Right kidney (tissue), 1 donor: ENCODE measurements around the gene MYLIP.
"Not testable (repeated sequence)": the region's sequence is repeated elsewhere in the genome, so short reads cannot be mapped to it uniquely, and the experiment has no call there.

Experiments
- DNase-seq: peaks from one replicate; pipeline ENCODE4 v3.0.0-alpha.2; 2016

Gene MYLIP

GRCh38 chr6:16171400-16171799 is 42.5 kb downstream of the MYLIP start:
- no peak for DNase-seq

GRCh38 chr6:16173167-16173940 is 44.5 kb downstream of the MYLIP start:
- DNase-seq, result no peak

DNA sequence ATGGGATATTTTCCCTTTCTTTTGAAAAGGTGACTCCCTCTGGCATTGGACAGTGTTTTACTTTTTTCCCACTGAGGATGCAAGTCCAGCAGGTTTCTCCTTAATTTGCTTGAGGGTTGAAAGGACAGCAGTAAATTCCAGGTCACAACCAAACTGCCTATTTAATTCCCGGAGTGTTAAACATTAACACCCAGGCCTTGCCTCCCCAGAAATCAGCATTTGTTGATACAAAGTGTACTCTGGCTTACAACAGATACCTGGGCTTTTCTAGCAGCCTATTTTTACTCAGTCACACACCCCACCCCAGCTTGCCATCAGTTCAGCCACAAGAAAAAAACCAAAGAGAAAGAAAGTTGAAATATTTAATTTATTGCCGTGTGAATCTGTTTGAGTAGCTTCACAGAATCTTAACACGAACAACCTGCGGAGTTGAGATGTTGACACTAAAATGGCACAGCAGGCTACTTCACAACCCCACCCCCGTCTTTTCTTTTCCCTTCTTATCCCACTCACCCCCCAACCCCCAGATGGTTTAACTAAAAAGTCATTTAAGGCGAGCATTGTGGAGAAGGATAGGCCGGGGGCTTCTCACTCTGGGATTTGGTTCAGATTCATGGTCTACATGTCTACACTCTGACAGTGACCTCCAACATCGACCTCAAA is 45.7 kb downstream of the MYLIP start:
- peak; percentile 46 for DNase-seq

GRCh38 chr6:16176600-16176999 is 47.7 kb downstream of the MYLIP start:
- not testable (repeated sequence) for DNase-seq

DNA sequence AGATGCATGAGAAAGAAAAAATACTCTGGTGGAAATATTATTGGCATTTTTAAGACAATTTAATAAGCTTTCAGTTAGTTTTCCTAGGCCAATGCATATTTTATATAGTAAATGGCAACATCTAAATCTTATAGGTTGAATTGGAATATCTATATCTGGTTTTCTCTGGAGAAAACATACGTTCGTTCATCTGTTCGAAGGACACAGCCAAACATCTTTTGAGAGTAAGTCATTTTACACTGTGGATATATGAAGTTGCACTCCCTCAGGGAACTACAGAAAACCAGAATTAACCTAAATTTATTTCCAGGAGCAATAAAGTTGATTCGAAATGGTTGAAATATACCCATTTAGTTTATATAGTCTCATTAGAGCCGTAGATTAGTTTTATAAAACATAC is 49.0 kb downstream of the MYLIP start:
- DNase-seq, result no peak

GRCh38 chr6:16178351-16178750 is 49.5 kb downstream of the MYLIP start:
- DNase-seq, result no peak

DNA sequence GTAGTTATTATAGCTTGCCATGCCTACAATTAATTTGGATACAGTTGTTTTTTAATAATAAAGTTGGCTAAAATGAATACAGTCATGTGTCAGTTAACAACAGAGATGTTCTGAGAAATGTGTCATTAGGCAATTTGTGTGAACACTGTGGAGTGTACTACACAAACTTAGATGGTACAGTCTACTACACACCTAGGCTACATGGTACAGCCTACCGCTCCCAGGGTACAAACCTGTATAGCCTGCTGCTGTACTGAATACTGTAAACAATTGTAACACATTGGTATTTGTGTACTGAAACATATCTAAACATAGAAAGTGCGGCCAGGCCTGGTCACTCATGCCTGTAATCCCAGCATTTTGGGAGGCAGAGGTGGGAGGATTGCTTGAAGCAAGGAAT is 50.2 kb downstream of the MYLIP start:
- DNase-seq, result no peak

DNA sequence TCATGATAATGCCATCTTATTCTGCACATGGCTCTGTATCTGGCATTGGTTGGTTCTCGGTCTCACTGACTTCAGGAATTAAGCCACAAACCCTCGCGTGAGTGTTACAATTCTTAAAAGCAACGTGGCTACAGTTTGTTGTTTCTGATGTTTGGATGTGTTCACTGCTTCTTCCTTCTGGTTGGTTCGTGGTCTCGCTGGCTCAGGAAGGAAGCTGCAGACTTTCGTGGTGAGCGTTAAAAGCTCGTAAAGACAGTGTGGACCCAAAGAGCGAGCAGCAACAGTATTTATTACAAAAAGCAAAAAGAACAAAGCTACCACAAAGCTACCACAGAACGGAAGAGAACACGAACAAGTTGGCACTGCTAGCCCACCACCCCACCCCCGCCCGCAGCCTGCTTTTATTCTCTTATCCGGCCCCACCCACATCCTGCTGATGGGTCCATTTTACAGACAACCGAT is 51.1 kb downstream of the MYLIP start:
- DNase-seq, result no peak

GRCh38 chr6:16180696-16181438 is 52.0 kb downstream of the MYLIP start:
- no peak for DNase-seq

GRCh38 chr6:16181439-16182297 is 52.8 kb downstream of the MYLIP start:
- DNase-seq, result no peak

DNA sequence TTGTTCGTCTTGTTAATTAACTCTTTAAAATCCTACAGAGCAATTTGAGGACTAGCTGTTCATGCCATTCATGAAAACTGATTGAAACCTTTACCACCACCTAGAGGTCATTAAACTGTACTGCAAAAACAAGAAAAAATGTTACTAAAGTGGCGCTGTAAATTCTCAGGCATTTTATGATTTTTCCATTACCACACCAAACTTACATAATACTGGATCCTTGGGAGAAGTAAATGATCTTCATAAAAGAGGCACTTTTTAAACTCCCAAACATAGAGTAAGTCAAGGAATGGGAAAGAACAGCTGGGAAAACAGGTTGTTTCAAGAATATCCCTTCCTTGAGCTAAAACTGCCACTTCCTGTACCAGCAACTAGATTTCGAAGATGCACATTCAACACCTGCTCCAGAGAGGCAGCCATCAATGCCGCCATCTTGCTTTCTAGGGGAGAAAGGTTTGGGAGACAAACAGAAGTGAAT is 54.3 kb downstream of the MYLIP start:
- no peak for DNase-seq

GRCh38 chr6:16184129-16184528 is 55.2 kb downstream of the MYLIP start:
- DNase-seq, result no peak

DNA sequence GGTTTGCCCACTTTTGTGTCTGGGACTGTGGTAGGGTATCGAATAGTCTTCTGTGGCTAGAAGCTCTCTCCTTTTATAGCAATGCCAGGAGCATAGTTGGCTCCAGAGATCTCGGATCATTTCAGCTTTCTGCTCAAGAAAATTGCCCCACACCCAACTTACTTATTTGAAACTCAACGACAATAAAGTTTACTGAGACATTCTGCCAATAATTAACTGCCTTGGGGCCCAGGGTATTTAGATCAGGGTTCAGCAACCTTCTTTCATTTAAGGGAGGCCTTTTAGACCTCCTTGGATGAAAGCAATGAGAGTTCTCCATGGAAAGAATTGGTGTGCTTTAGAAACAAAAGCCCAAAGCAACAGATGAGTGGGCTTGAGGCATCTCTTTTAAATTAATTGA is 55.7 kb downstream of the MYLIP start:
- DNase-seq, result no peak

DNA sequence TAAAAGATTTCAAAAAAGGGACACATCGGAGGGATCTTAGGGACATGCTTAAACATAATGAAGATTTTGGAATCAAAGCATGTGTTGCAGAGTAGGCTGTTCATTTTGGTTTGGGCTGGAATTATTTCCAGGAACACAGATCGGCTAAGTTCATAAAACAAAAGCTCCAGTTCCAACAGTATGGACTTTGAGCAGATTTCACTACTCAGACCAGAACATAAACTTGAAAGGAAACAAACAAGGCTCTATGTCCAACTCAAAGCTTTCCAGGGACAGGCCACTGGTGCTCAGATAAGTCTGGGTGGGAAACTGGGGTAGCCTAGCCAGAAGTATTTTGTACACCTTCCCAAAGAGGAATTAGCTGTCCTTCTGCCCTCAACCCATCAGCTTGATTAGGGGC is 58.3 kb downstream of the MYLIP start:
- no peak for DNase-seq

DNA sequence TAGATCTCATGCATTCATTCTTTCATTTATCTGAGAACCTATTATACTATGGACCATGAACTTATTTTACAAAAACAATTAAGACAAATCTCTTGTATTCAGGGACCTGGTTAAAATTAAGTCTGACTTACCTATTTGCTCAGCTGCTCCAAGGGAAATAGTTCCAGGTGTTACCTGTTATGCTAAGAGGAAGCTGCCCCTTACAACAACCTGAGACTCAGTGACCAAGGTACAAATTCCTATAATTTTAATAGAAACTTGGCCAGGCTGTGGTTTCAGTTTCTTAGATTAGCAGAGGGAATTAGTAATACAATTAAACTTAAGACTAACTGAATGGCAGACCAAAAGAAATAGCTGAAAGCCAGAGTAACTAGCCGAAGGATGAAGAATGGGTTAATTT is 61.3 kb downstream of the MYLIP start:
- DNase-seq, result no peak

DNA sequence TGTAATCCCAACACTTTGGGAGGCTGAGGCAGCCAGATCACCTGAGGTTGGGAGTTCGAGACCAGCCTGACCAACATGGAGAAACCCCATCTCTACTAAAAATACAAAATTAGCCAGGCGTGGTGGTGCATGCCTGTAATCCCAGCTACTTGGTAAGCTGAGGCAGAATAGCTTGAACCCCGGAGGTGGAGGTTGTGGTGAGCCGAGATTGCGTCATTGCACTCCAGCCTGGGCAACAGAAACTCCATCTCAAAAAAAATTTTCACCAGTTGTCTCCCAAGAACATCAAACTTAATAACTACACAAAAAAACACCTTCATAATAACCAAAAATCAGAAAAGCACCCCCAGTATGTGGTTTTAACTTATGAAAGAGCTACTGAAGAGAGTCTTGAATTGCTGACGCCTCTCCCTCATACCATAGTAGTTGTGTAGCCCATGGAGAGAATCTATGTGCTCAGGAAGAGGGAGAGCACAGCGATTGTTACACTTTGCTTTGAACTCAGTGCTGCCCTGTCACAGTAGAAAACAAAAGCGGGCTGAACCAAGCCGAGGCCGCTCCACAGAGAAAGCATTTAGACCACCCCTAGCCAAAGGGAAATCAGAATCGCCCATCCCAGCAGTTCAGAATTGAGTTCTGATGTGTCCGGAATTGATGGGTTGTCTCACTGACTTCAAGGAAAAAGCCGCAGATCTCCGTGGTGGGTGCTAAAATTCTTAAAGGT is 67.5 kb downstream of the MYLIP start:
- no peak for DNase-seq

DNA sequence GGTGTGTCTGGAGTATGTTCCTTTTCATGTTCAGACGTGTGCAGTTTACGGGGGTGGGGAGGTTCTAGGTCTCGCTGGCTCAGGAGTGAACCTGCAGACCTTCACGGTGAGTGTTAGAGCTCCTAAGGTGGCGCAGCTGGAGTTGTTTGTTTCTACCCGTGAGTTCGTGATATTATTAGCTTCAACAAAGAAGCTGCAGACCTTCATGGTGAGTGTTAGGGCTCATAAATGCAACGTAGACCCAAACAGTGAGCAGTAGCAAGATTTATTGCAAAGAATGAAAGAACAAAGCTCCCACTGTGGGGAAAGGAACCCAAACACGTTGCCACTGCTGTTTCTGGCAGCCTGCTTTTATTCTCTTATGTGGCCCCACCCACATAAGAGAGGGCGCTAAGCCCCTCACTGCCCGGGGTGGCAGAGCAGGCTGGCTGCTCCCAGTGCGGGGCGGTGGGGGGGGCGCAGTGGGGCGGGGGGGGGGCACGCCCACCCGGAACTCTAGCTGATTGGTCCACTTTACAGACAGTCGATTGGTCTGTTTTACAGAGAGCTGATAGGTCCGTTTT is 68.2 kb downstream of the MYLIP start:
- DNase-seq, result no peak
